Subcutaneous adipose tissue (tissue), 4 donors: Measurements from ENCODE around the gene MFN2. TPM values are rescaled to one million over a fixed set of nuclear protein-coding genes. Genes with fewer than 3 reads are reported as not detected.

Experiments used
- small RNA-seq: library from RNA; depleted of rRNA; stranded (forward); fragments of <200 nt; gene quantifications from one replicate; pipeline ENCODE3, GENCODE V24; 2016
- total RNA-seq, 4 donors: library from RNA; depleted of rRNA; stranded (reverse); fragments of >200 nt; gene quantifications; one replicate each; pipeline ENCODE4 v1.1.0, GENCODE V29; 2016
- TF ChIP-seq, protein P1 (sequence below): fragments of 450-650 bp; IDR thresholded peaks from one replicate; pipeline ENCODE4 v1.5.1; 2016; ENCODE audit warnings: low read depth, mild to moderate bottlenecking, control low read depth, antibody characterized with exemption, moderate library complexity

MFN2 gene
- total RNA-seq, 4 donors from 2014 or later: 46.5 to 69.9 (median 48.8) TPM

DNA sequence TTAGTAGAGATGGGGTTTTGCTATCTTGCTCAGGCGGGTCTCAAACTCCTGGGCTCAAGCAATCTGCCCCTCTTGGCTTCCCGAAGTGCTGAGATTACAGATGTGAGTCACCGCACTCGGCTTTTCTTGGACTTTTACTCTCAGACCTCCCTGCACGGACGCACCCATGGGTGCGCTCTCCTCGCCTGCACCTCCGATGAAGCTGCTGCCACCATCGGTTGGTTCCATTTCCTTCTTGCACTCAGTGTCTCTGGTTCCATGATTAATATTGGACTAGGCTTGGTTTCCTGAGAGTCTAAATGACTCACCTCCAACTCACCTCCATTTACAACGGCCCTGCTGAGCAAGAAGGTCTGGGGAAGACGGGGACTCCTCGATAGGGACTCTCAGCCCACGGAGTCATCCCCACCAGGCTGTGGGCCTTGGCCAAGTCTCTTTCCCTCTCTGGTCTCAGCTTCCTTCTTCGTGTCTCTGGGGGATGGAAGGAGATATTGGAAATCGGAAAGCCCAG lies 76.1 kb downstream of the MFN2 start:
- TF ChIP-seq, protein P1, sequence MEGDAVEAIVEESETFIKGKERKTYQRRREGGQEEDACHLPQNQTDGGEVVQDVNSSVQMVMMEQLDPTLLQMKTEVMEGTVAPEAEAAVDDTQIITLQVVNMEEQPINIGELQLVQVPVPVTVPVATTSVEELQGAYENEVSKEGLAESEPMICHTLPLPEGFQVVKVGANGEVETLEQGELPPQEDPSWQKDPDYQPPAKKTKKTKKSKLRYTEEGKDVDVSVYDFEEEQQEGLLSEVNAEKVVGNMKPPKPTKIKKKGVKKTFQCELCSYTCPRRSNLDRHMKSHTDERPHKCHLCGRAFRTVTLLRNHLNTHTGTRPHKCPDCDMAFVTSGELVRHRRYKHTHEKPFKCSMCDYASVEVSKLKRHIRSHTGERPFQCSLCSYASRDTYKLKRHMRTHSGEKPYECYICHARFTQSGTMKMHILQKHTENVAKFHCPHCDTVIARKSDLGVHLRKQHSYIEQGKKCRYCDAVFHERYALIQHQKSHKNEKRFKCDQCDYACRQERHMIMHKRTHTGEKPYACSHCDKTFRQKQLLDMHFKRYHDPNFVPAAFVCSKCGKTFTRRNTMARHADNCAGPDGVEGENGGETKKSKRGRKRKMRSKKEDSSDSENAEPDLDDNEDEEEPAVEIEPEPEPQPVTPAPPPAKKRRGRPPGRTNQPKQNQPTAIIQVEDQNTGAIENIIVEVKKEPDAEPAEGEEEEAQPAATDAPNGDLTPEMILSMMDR: no peak

DNA sequence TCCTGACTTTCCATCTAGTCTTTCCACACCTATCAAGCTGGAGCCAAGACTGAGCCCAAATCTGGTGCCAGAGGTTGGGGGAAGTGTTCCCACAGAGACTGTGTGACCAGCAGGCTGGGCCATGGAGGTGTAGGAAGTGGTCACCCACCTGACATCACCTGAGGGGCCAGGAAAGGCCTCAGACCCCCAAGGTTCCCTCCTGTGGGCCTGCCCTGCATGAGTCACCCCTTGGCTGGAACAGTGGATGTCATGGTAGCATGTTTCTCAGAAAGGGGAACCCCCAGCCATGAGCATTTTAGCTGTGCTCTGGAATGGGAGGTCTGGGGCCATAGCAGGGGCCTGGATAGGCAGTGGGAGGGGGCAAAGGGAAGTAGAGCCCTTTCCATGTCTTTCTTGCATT lies 77.1 kb downstream of the MFN2 start:
- TF ChIP-seq, protein P1: no peak

DNA sequence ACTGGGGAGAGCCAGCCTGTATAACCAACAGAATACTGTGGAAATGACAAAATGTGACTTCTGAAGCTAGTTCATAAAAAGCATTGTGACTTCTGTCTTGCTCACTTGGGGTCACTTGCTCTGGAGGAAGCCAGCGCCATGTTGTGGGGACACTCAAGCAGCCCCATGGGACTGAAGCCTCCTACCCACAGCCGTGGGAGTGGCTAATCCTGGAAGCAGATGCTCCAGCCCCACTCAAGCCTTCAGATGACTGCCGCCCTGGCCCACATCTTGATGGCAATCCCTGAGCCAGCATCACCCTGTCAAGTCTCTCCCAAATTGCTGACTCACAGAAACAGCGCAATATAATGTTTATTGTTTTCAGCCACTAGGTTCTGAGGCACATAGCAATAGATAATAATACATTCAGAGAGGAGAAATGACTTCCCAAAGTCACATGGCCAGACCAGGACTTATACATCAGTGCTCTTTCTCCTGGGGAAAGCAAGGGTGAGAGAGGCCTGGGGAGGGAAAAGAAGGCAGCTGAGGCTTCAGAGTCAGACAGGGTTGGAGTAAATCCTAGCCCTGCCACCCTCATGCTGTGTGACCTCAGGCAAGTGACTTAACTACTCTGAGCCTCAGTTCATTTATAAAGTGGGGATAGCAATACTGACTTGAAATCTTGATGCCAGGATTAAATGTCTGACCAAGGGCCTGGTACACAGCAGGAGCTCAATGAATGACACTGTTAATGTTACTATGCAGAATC lies 77.9 kb downstream of the MFN2 start:
- TF ChIP-seq, protein P1: no peak

DNA sequence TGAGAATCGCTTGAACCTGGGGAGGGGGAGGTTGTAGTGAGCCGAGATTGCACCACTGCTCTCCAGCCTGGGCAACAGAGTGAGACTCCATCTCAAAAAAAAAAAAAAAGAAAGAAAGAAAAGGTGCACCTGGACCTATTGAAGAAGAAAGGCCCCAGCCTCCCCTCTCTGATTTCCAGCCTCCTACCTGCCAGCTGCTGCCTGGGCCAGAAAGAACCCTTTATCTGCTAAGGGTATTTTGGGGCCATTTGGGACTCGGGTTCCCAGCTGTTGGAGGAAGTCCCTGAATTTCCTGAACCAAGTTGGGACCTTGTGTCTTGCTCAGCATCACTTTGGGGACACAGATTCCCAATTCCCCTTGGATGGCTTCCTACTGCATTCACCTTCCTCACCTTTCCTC lies 79.0 kb downstream of the MFN2 start:
- TF ChIP-seq, protein P1: no peak

DNA sequence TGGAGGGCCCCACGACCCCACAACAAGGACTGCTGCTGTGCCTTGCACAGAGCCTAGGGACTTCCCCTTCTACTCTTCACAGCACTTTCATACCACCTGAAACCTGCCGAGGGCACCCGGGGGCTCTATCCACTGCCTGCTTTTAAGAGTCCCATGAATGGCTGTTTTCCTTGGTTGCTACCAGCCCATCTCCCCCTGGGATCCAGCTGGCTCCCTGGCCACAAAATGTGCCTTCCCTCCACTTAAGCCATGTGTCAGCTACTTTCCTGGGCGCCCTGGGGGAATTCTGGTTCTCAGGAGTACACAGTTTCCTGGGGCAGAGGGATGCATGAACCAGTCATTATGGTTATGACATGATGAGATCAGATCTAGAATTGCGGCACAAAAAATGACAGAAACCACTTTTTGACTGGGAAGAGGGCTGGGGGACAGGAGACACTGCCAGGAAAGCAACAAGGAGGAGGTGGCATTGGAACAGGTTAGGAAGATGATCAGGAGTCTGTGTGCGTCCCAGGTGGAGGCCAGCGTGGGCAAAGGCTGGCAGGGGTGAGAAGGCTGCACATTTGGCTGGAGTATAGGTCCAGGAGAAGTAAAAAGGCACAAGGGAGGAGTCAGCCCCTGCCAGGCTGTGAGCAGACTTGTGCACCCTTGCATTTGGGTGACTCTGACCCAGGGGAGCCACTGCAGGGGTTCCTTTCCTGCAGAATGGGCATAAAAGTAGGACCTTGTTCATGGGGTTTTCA lies 79.6 kb downstream of the MFN2 start:
- TF ChIP-seq, protein P1: no peak

DNA sequence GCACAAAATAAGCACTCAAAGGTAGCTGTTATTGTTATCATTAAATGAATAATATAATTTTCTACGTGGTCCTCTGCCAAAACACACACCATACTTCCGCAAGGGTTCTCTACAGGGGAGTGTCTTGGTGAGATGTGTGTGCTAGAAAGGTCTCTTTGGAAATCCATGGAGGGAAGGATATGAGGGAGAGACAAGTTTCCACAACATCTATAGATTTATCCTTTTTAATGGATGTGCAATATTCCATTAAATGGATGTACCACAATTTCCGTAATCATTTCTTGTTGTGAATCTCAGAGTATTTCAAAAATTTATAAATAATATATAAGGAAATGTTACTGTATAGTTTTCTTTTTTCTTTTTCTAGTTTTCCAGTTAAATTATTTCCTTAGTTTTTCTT lies 80.3 kb downstream of the MFN2 start:
- TF ChIP-seq, protein P1: no peak

Small RNA genes within 50 kb of the gene (small RNA-seq; reads per million reads assigned to genes)
- gene AL096840.1: not detected
- gene MIR6729: not detected
- 0.49 reads per million for gene RF00019
- gene RN7SL649P: not detected

Other genes starting within 250 kb of the MFN2 start
- 10 to 100 TPM; 22.0 to 82.3 (median 58.3) TPM for gene AGTRAP, start 244.3 kb upstream of the MFN2 start, total RNA-seq
- 1 to 10 TPM in 1 of 4 donors, under 1 TPM in 1, not detected in 2; 0.17 to 3.9 TPM for gene C1orf167, start 218.3 kb upstream of the MFN2 start, total RNA-seq
- gene MTHFR, start 174.5 kb upstream of the MFN2 start, total RNA-seq: 10 to 100 TPM; 13.4 to 38.8 (median 27.7) TPM
- gene CLCN6, start 174.3 kb upstream of the MFN2 start, total RNA-seq: 10 to 100 TPM; 14.4 to 21.2 (median 20.5) TPM
- not detected for gene NPPA, start 132.7 kb upstream of the MFN2 start, total RNA-seq
- not detected for gene NPPB, start 121.5 kb upstream of the MFN2 start, total RNA-seq
- 10 to 100 TPM; 39.0 to 78.6 (median 49.1) TPM for gene KIAA2013, start 54.0 kb upstream of the MFN2 start, total RNA-seq
- gene PLOD1, start 45.7 kb upstream of the MFN2 start, total RNA-seq: 10 to 100 TPM; 34.4 to 95.1 (median 72.7) TPM
- gene MIIP, start 39.1 kb downstream of the MFN2 start, total RNA-seq: 10 to 100 TPM; 17.1 to 26.3 (median 22.1) TPM
- 1 to 10 TPM; 1.5 to 7.2 (median 2.9) TPM for gene TNFRSF8, start 82.9 kb downstream of the MFN2 start, total RNA-seq
- gene TNFRSF1B, start 186.5 kb downstream of the MFN2 start, total RNA-seq: 10 to 100 TPM; 37.3 to 77.7 (median 64.5) TPM
- gene VPS13D, start 249.6 kb downstream of the MFN2 start, total RNA-seq: 100 to 1,000 TPM in 2 of 4 donors, 10 to 100 TPM in 2; 77.5 to 142 (median 94.4) TPM